NOMO-1 treated with dmso at 0.1 percent for 144 hours (cell line): ENCODE results near the gene RRP9.
"Not testable (repeated sequence)": the region's sequence is repeated elsewhere in the genome, so short reads cannot be mapped to it uniquely, and the experiment has no call there.

Source experiments
- DNase-seq: peaks from one replicate; lab custom pipeline; 2025; ENCODE audit not compliant: unreplicated experiment; lab: John Stamatoyannopoulos, UW

The RRP9 gene

GRCh38 chr3:51938780-51939425 lies 2.8 kb downstream of the RRP9 start:
- DNase-seq, result no peak

GRCh38 chr3:51937611-51938450 lies 3.9 kb downstream of the RRP9 start:
- DNase-seq, result no peak

DNA sequence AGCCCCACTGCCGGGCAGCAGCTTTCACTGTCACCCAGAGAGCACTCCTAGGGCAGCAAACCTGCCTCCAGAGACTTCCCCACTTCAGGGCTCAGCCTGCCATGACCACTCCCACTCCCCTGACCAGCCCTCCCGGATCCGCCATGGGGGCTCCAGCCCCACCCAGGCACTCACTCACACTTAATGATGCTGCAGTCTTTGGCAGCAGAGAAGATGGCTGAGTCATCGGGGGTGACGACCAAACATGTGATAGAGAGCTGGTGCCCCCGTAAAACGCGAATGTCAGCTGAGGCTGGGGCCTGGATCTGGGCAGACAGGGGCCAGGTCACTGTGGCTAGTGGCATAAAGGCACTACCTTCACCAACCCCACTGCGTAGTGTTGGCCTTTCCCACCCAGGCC lies 4.7 kb downstream of the RRP9 start:
- no peak for DNase-seq

DNA sequence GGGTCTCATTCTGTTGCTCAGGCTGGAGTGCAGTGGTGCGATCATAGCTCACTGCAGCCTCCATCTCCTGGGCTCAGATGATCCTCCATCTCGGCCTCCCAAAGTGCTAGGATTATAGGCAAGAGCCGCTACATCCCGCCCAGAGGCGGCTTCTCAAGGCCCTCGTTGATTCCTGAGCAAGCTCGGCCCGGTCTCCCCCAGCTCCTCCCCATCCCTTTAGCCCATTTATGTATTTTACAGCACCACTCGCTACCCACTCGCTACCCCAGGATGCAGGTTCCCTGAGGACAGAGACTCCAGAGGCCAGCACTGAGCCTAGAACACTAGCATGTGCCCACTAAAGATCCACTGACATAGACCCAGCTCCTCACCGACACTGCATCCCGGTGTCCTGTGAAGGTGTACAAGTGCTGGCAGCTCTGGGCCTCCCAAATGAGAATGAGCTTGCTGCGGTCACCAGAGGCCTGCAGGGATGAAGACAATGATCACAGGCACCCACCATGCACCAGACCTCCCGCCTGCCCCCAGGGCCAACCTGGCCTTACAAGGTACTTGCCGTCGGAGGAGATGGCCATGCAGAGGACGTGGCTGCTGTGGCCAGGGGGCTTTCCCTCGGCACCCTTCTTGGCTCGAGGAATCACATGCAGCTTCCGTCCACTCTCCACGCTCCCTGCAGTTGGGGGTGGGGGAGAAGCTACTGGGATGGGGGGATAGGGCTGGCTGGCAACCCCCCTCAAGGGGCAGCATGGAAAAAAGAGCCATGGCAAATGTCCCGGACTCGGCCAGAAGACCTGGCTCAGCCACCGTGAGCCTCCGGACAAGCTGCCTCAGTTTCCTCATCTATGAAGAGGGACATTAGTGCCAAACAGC lies 5.6 kb downstream of the RRP9 start:
- DNase-seq, result no peak

- no peak for DNase-seq
Observed at GRCh38 chr3:51934991-51935885, 6.5 kb downstream of the RRP9 start.

DNA sequence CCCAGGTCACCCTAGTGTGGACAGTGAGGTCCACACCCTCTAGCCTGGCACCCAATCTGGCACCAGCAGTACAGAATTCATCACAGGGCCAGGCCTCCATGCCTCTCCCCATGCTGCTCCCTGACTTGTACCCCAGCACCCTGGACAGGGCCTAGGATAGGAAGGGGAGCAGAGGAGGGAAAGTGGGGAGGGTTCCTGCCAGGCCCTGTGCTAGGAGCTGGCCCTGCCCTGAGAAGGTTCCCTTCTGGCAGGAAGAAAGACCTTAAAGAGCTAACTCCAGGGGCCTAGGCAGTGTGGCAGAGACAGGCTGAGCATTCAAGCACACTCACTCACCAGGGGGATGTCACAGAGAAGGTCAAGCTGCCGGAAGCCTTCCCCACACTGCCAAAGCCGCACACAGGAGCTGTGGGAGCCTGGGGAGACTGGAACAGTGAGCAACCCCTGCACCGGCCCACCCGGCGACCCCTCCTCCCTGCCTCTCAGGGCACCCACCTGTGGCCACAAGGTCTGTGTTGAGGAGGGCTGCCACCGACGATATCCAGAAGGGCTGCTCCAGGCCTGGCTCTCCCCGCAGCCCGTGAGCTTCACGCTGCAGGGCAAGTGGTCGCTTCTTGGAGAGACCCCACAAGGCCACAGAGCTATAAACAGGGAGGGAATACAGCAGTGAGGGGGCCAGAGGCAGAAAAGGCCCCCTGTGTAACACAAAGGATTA lies 7.4 kb downstream of the RRP9 start:
- DNase-seq, result no peak

DNA sequence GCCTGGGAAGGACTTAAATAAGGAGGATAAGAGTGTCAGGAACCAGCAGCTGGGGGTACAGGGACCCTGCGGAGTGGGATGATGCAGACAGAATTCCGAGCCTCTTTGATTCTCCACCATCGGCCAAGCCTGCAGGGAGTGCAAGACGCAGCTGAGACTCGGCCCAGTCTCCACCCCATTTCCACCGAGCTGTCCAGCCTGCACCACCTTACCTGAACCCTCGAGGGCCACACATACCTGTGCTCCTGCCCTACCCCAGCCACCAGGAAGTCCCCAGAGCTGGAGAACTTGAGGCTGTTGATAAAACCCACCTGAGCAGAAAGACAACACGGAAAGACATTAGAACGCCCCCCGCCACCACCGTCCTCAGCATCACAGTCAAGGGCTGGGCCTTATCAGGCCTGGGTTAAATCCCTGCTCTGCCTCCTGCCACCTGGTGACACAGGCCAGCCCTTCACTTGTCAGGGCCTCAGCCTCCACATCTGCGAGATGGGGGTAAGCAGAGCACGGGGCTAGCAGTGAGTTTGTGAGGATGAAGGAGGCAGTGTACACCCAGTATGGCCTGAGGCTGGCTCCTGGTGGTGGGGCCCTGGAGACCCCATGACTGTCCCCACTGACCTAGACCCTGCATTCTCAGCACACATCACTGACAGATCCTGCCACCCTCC lies 8.1 kb downstream of the RRP9 start:
- no peak for DNase-seq

DNA sequence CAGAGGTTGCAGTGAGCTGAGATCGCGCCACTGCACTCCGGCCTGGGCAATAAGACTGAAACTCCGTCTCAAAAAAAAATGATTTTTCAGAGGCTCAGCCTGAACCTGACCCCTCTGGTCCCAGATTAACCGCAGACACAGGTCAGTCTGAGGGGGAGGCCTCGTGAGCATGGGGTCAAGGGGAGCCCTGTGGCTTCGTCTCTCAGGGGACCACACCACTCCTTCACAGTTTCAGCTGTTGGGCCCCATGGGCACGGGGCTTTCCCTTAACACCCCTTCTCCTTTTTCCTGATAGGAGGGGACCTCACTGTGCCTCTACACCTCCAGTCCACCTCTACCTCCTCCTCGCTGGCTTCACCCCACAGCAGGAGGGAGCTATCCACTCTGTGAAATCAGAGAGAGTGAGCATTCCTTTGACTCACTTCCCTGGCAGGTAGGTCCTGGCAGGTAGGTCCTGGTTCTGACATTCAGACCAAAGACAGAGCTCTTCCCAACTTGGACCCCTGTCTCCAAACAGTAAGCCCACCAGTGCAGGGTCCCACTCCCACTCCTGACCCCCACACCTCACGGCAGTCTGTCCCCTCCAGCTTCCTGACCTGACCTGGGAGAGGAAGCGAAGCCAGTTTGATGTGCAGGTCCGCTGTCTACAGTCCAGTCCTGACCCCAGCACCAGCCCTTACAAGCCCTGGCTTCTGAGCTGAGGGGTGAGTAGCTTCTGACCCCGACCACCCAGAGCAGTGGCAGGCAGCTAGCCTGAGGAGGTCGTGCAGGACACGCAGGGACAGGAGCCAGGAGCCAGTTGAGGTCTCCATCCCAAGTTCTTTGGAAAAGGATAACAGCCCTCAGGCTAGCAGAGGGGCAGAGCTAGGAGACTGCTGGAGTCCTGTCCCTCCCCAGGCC lies 9.0 kb downstream of the RRP9 start:
- no peak for DNase-seq

DNA sequence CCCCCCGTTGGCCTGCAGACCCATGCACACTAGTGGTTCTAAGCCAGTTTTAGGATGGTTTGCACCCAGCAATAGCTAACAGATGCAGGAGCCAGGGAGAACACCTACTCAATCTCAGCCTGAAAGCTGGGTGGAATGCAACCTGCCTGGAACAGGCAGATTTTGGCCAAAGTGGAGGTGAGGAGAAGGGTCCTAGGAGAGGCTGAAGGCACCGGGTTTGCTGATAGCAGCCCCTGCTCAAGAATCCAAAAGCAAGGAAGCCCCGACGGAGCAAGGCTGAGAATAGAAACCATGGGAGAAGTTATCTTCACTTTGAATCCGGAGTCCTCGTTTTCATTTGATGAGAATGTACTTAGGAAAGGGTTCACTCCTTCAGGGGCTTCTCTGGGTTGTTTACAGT lies 9.9 kb downstream of the RRP9 start:
- DNase-seq, result no peak

GRCh38 chr3:51930439-51930838 lies 11.3 kb downstream of the RRP9 start:
- DNase-seq, result no peak

GRCh38 chr3:51929420-51930003 lies 12.2 kb downstream of the RRP9 start:
- no peak for DNase-seq

GRCh38 chr3:51928981-51929380 lies 12.7 kb downstream of the RRP9 start:
- not testable (repeated sequence) for DNase-seq

GRCh38 chr3:51928438-51928837 lies 13.3 kb downstream of the RRP9 start:
- DNase-seq, result no peak

DNA sequence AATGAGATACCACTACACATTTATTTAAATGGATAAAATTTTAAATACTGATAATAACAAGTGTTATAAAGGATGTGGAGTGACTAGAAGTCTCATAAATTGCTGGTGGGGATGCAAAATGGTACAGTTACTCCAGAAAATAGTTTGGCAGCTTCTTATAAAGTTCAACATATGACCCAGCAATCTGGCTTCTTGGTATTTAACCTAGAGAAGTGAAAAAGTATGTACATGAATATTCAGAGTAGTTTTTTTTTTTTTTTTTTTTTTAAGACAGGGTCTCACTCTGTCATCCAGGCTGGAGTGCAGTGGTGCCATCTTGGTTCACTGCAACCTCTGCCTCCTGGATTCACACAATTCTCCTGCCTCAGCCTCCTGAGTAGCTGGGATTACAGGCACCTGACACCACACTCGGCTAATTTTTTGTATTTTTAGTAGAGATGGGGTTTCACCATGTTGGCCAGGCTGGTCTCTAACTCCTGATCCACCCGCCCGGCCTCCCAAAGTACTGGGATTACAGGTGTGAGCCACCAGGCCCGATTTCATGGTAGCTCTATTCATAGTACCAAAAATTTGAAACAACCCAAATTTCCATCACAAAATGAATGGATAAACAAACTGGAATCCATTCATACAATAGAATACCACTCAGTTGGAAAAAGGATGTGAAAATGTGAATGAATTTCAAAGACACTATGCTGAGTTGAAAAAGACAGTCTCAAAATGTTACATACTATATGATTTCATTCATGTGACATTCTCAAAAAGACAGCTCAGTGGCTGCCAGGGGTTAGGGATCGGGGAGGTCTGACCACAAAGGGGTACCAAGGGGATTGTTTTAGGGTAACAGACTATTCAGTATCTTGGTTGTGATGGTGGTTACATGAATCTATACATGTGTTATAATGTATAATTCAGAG lies 14.4 kb downstream of the RRP9 start:
- no peak for DNase-seq

DNA sequence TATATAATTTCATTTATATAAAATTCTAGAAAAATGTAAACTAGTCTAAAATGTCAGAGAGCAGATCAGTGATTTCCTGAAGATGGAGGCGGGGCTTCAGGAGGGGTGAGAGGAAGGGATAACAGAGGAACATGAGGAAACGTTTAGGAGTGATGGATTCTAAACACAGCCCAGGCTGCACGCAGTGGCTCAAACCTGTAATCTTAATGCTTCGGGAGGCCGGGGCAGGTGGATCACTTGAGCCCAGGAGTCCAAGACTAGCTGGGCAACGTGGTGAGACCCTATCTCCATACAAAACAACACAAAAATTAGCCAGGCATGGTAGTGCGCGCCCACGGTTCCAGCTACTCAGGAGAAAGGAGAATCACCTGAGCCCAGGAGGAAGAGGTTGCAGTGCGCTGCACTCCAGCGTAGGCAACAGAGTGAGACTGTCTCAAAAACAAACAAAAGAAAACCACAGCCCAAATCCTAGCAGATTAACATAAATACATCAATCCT lies 20.6 kb downstream of the RRP9 start:
- DNase-seq, result no peak

DNA sequence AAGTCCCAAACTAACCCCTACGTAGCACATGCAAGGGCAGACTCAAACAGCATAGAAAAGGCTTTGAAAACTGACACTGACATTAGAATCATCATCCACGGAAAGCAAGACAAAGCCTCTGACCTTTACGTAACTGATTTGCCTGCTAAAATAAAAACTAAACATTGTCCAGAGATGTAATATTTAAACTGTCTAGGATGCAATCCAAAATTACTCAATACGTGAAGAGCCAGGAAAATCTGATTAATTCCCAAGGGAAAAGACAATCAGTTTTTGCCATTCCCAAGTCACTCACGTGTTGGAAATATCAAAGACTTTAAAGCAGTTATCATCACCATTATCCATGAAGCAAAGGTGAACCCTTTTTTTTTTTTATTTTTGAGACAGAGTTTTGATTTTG lies 25.3 kb downstream of the RRP9 start:
- no peak for DNase-seq

GRCh38 chr3:51908026-51908425 lies 33.7 kb downstream of the RRP9 start:
- no peak for DNase-seq
